GM19468 (cell line): Measurements from ENCODE around the gene SLC52A3.
"Not testable (repeated sequence)": the region's sequence is repeated elsewhere in the genome, so short reads cannot be mapped to it uniquely, and the experiment has no call there.

ENCODE experiments used
- ATAC-seq: cut with Tn5 transposase; IDR thresholded peaks from one replicate; pipeline ENCODE4 v1.9.1; 2021; ENCODE audit warnings: mild to moderate bottlenecking, moderate library complexity, moderate number of reproducible peaks; ENCODE audit not compliant: unreplicated experiment; ENCODE audit errors: extremely low read depth

SLC52A3 gene

GRCh38 chr20:732727-733126 is 35.6 kb downstream of the SLC52A3 start:
- ATAC-seq, result no peak

GRCh38 chr20:731891-732560 is 36.3 kb downstream of the SLC52A3 start:
- no peak for ATAC-seq

GRCh38 chr20:730005-730404 is 38.3 kb downstream of the SLC52A3 start:
- no peak for ATAC-seq

DNA sequence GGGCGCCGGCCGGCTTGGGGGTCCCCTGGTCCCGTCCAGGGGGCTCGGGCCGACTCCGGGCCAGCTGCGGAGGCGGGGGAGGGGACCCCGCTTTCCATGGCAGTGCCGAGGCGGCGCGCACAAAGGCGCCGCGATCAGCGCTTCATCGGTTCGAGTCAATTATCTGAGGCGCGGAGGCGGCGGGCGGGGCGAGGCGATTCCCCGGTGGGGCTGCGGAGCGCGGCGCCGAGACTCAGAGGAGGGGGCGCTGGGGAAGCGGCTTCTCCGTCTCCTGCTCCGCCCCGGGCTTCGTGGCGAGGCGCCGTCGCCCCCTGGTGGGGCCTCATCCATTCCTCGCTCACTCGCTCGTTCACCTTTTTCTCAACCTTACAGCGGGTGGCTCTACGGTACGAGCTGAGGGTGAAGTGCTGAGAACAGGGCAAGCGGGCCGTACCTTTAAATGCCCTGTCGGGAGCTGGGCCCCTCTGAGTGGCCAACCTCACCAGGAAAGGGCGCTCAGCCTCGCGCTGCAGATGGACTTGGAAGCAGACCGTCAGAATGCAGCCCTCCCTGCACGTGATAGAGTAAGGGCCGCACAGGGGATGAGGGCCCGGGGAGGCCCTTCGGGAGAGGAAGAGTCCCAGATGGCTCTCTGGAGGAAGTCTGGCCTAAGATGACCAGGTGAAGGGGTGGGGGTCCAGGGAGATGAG is 39.9 kb downstream of the SLC52A3 start:
- ATAC-seq, result no peak

DNA sequence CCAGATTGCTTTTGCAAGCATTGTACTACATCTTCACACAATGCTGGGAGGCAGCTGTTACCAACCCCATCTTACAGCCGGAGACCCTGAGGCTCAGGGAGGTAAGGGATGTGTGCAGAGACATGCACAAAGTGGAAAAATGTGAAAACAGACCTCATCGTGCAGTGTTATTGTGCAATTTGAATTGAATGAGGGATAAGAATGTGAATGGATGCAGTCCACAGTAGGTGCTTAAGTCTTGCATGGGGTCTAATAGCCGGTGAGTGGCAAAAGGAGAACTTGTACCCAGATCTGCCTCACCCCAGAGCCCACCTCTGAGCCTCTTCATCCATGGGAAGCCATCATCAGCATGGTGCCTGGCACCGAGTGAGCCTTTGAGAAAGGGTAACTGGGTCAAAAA is 42.1 kb downstream of the SLC52A3 start:
- no peak for ATAC-seq

DNA sequence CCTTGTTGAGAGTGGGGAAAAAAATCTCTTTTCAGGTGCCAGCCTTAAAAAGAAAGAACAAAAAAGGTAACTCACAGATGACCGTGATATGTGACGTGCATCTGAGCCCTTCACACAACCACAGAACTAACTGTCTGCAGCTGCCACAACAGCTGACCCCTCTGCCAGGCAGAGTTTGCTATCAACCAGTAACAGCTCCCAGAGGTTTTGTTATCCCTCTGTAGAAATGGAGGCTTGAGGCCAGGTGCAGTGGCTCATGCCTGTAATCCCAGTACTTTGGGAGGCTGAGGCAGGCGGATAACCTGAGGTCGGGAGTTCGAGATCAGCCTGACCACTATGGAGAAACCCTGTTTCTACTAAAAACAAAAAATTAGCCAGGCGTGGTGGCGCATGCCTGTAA is 42.8 kb downstream of the SLC52A3 start:
- no peak for ATAC-seq

DNA sequence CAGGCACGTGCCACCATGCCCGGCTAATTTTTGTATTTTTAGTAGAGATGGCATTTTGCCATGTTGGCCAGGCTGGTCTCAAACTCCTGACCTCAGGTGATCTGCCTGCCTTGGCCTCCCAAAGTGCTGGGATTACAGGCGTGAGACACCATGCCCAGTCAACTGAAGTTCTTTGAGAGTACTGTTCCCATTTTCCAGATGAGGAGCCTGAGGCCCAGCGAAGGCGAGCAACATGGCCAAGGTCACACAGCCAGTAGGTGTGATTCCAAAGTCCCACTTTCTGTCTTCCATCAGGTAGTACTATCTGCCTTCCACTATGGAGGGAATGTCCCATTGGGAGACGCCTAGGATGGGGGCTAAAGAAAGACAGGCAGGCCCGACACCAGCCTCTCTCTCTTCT is 43.5 kb downstream of the SLC52A3 start:
- ATAC-seq, result not testable (repeated sequence)

DNA sequence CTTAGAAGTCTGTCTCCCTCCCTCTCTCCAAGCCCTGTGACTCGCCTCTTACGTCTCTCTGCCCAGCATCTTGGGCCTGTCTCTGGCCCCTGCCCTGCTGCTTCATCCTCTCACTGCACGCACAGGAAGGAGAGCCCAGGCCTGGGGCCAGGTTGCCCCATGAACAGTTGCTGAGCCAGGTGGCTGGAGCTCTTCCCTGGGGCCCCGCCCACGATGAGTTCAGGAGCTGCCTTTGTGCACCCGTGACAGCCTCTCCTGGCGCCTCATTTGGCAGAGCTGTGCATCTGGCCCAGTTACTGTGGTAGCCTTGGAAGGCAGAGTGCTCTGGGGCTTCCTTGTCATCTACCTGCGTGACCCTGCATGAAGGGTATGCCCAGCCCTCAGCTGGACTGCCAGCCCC is 44.5 kb downstream of the SLC52A3 start:
- no peak for ATAC-seq

GRCh38 chr20:722822-723644 is 45.3 kb downstream of the SLC52A3 start:
- ATAC-seq, result no peak

- ATAC-seq, result no peak
Measured at GRCh38 chr20:721876-722275, 46.4 kb downstream of the SLC52A3 start.

GRCh38 chr20:719816-720215 is 48.5 kb downstream of the SLC52A3 start:
- ATAC-seq, result no peak

DNA sequence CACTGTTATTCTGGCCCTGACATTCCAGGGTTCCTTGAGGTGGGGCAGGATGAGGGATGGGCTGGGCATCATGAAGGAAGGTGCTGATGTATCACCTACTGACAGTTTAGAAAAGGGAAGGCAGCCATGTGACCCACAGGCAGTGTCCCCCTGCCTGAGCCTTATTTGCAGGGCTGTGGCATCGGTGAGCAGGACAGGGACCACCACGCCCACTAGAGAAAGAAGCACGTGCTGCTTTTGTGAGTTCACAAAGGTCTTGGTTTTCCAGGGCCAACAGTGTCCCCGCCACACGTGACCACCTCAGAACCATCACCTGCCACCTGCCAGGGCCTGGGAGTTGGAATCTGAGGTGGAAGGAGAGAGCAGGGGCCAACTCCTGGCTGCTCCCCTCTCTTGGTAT is 49.2 kb downstream of the SLC52A3 start:
- ATAC-seq, result no peak

- no peak for ATAC-seq
Measured at GRCh38 chr20:717832-718231, 50.5 kb downstream of the SLC52A3 start.

DNA sequence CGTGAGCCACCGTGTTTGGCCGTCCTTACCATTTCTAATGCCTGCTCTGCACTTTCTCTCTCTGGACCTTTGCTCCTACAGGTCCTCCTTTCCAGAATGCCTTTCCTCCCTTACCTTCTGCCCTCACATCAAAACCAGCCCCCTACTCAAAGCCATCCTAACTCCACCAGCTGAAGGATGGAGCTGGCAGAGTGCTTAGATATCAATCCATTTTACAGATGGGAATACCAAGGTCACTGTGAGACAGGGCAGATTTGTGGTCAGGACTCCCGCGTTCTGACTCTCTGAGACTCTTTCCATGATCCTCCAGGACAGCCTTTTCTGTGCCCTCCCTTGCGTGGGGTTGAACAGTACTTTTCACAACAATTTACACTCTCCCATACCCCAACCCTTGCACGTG is 51.0 kb downstream of the SLC52A3 start:
- ATAC-seq, result no peak

DNA sequence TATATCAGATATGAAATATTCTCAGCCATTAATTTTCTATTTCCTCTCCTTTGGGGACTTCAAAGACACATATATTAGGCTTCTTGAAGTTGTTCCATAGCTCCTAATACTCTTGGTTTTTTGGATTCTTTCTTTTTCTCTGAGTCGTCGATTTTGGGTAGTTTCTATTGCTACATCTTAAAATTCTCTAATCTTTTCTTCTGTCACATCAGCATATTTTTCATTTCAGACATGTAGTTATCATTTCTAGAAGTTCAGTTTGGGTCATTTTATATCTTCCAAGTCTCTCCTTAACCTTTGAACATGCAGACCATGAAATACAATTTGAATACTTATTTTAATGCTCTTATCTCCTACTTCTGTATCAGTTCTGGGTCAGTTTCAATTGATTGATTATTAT is 53.8 kb downstream of the SLC52A3 start:
- ATAC-seq, result no peak

- no peak for ATAC-seq
Measured at GRCh38 chr20:711576-711975, 56.7 kb downstream of the SLC52A3 start.

- no peak for ATAC-seq
Measured at GRCh38 chr20:710780-711450, 57.4 kb downstream of the SLC52A3 start.
